GM23248 (cell line): Measurements from ENCODE around the gene SLC12A3. TPM values are rescaled to one million over a fixed set of nuclear protein-coding genes. Genes with fewer than 3 reads are reported as not detected.

Experiments used
- DNase-seq: peaks from one replicate; pipeline ENCODE4 v3.0.0-alpha.2; 2015
- H2AFZ ChIP-seq: fragments of 200-600 bp; sonication (generic); 2 replicates; pipeline ENCODE4 v1.6.1; 2016; ENCODE audit warnings: antibody characterized with exemption
- H3F3A ChIP-seq: fragments of 200-600 bp; sonication (generic); 2 replicates; pipeline ENCODE4 v1.6.1; 2016; ENCODE audit warnings: mild to moderate bottlenecking, antibody characterized with exemption, mixed run types; ENCODE audit not compliant: insufficient read depth
- H3K27ac ChIP-seq: fragments of 200-600 bp; sonication (generic); 2 replicates; pipeline ENCODE4 v1.5.1; 2016; ENCODE audit warnings: mild to moderate bottlenecking
- H3K27me3 ChIP-seq: fragments of 200-600 bp; sonication (generic); replicated peaks from 2 replicates; pipeline ENCODE4 v1.6.1; 2016; ENCODE audit warnings: mild to moderate bottlenecking; ENCODE audit not compliant: insufficient read depth
- H3K36me3 ChIP-seq: fragments of 200-600 bp; sonication (generic); 2 replicates; pipeline ENCODE4 v1.6.1; 2016; ENCODE audit warnings: low read depth, mild to moderate bottlenecking
- H3K4me1 ChIP-seq: fragments of 200-600 bp; sonication (generic); 2 replicates; pipeline ENCODE4 v1.6.1; 2016; ENCODE audit warnings: mild to moderate bottlenecking; ENCODE audit not compliant: insufficient read depth
- H3K4me2 ChIP-seq: fragments of 200-600 bp; sonication (generic); one replicate; pipeline ENCODE4 v1.6.1; 2016; ENCODE audit warnings: mild to moderate bottlenecking; ENCODE audit not compliant: unreplicated experiment
- H3K4me3 ChIP-seq: fragments of 200-600 bp; sonication (generic); 2 replicates; pipeline ENCODE4 v1.5.1; 2016; ENCODE audit warnings: mild to moderate bottlenecking
- H3K79me2 ChIP-seq: fragments of 200-600 bp; sonication (generic); 2 replicates; pipeline ENCODE4 v1.6.1; 2016; ENCODE audit warnings: mild to moderate bottlenecking; ENCODE audit not compliant: insufficient read depth
- H3K9ac ChIP-seq: fragments of 200-600 bp; sonication (generic); 2 replicates; pipeline ENCODE4 v1.6.1; 2016; ENCODE audit warnings: mild to moderate bottlenecking
- H3K9me2 ChIP-seq: fragments of 200-600 bp; sonication (generic); 2 replicates; pipeline ENCODE4 v1.6.1; 2016; ENCODE audit warnings: mixed run types, mild to moderate bottlenecking, moderate library complexity; ENCODE audit not compliant: insufficient read depth
- H3K9me3 ChIP-seq: fragments of 200-600 bp; sonication (generic); one replicate; pipeline ENCODE4 v1.6.1; 2017; ENCODE audit warnings: low read depth
- H4K20me1 ChIP-seq: fragments of 200-600 bp; sonication (generic); 2 replicates; pipeline ENCODE4 v1.6.0; 2016; ENCODE audit not compliant: insufficient read depth
- EZH2 ChIP-seq: fragments of 200-600 bp; sonication (generic); IDR thresholded peaks from 2 replicates; pipeline ENCODE4 v1.6.1; 2018; ENCODE audit warnings: antibody characterized with exemption, mild to moderate bottlenecking; ENCODE audit not compliant: insufficient read depth, poor library complexity, severe bottlenecking
- EZH2phosphoT487 ChIP-seq: fragments of 200-600 bp; sonication (generic); IDR thresholded peaks from 2 replicates; pipeline ENCODE4 v1.6.1; 2018; ENCODE audit warnings: antibody characterized with exemption, moderate library complexity, mild to moderate bottlenecking, low read depth; ENCODE audit not compliant: insufficient read depth
- WGBS, 2 experiments: methylation state at CpG; one replicate each; pipeline ENCODE4 v1.1.6; 2015 to 2017; ENCODE audit warnings: low lambda C conversion rate in 2 of 2, low coverage in 1 of 2; ENCODE audit errors: missing lambda C conversion rate in 2 of 2; 5-methylcytosine and 5-hydroxymethylcytosine counted together
- in situ Hi-C: fragments of 300-500 bp; cut with MboI; formaldehyde crosslinking; loops from 2 replicates; pipeline ENCODE4 v1.15.0; 2020
- polyA plus RNA-seq: library from polyadenylated mRNA; unstranded; fragments of >200 nt; fragmentation: Nextera tagmentation; extraction: Ambion mirVana; gene quantifications from 2 replicates; pipeline ENCODE4 v1.2.1, GENCODE V29; 2016
- total RNA-seq: library from RNA; depleted of rRNA; stranded (reverse); fragments of >200 nt; shearing (Covaris generic); gene quantifications from 2 replicates; pipeline ENCODE4 v1.2.3, GENCODE V29; 2014

Gene SLC12A3
- total and polyA plus RNA-seq, 2 experiments from 2014 or later, result not detected

GRCh38 chr16:56950051-56950450 lies 85.0 kb downstream of the SLC12A3 start:
- no peak overlapping the region for H3K27ac ChIP-seq

GRCh38 chr16:56950455-56950854 lies 85.4 kb downstream of the SLC12A3 start:
- H3K4me2 ChIP-seq, result no peak overlapping the region
- 76 to 77% methylated on average over 7 of the region's 7 CpGs for WGBS, 2 experiments
- H4K20me1 ChIP-seq, result no peaks in the 10 kb centered on the region
- DNase-seq, result no peak
- TF ChIP-seq EZH2phosphoT487 (no peak), EZH2 (no peak)
- H3K9ac ChIP-seq, result no peak overlapping the region
- no peaks in the 10 kb centered on the region for H3K4me1 ChIP-seq
- no peaks in the 10 kb centered on the region for H3K9me3 ChIP-seq
- H3K4me3 ChIP-seq, result no peak overlapping the region
- H3K27ac ChIP-seq, result no peak overlapping the region
- in situ Hi-C loops, result loop anchor here (10.0 kb wide), 2 partner anchors 64 to 86 kb away; partner anchors contain the start of gene SLC12A3
- H2AFZ ChIP-seq, result no peak overlapping the region
- H3F3A ChIP-seq, result peaks cover 46% of the 10 kb centered on the region
- no peaks in the 10 kb centered on the region for H3K9me2 ChIP-seq
- no peaks in the 10 kb centered on the region for H3K27me3 ChIP-seq
- peaks cover 7% of the 10 kb centered on the region for H3K36me3 ChIP-seq
- no peaks in the 10 kb centered on the region for H3K79me2 ChIP-seq

More at GRCh38 chr16:56950051-56950450, 85.0 kb downstream of the SLC12A3 start:
- H3K4me2 ChIP-seq, result no peak overlapping the region
- WGBS, 2 experiments, result 74 to 80% methylated on average over 4 of the region's 4 CpGs
- peaks cover 11% of the 10 kb centered on the region for H3K36me3 ChIP-seq
- no peaks in the 10 kb centered on the region for H3K9me2 ChIP-seq
- no peak for TF ChIP-seq EZH2phosphoT487
- TF ChIP-seq EZH2, result no peak
- H3K79me2 ChIP-seq, result no peaks in the 10 kb centered on the region
- no peak for DNase-seq
- no peaks in the 10 kb centered on the region for H3K4me1 ChIP-seq
- no peak overlapping the region for H3K4me3 ChIP-seq
- H3K9ac ChIP-seq, result no peak overlapping the region
- H3F3A ChIP-seq, result peaks cover 50% of the 10 kb centered on the region
- H3K9me3 ChIP-seq, result no peaks in the 10 kb centered on the region
- in situ Hi-C loops, result loop anchor here (10.0 kb wide), 2 partner anchors 65 to 85 kb away; partner anchors contain the start of gene SLC12A3
- H2AFZ ChIP-seq, result no peak overlapping the region
- H4K20me1 ChIP-seq, result no peaks in the 10 kb centered on the region
- H3K27me3 ChIP-seq, result no peaks in the 10 kb centered on the region

GRCh38 chr16:56950881-56951771 lies 86.1 kb downstream of the SLC12A3 start:
- Histone ChIP-seq H3K9me2 (no peaks in the 10 kb centered on the region), H3K79me2 (no peaks in the 10 kb centered on the region), H3K27ac (no peak overlapping the region), H3K9me3 (no peaks in the 10 kb centered on the region), H4K20me1 (no peaks in the 10 kb centered on the region), H3K4me3 (no peak overlapping the region), H3K36me3 (0 out of 2 replicates have a peak, but pooled peaks cover 3% of the 10 kb centered on the region), H2AFZ (no peak overlapping the region), H3K4me2 (no peak overlapping the region), H3K4me1 (no peaks in the 10 kb centered on the region), H3F3A (peaks cover 40% of the 10 kb centered on the region), H3K9ac (no peak overlapping the region), H3K27me3 (no peaks in the 10 kb centered on the region)
- WGBS, 2 experiments, result 57 to 62% methylated on average over 15 of the region's 15 CpGs
- DNase-seq, result peak; percentile 83
- TF ChIP-seq EZH2phosphoT487, result no peak
- no peak for TF ChIP-seq EZH2
- in situ Hi-C loops, result loop anchor here (10.0 kb wide), 2 partner anchors 64 to 86 kb away; partner anchors contain the start of gene SLC12A3

GRCh38 chr16:56953006-56953405 lies 88.0 kb downstream of the SLC12A3 start:
- in situ Hi-C loops, result loop anchor here (10.0 kb wide), 2 partner anchors 62 to 88 kb away; partner anchors contain the start of gene SLC12A3
- Histone ChIP-seq H3K4me3 (no peak overlapping the region), H3K9me2 (no peaks in the 10 kb centered on the region), H3K36me3 (no peaks in the 10 kb centered on the region), H3K27me3 (no peaks in the 10 kb centered on the region), H2AFZ (no peak overlapping the region), H4K20me1 (no peaks in the 10 kb centered on the region), H3F3A (peaks cover 21% of the 10 kb centered on the region), H3K4me2 (no peak overlapping the region), H3K79me2 (no peaks in the 10 kb centered on the region), H3K9ac (no peak overlapping the region), H3K27ac (no peak overlapping the region), H3K9me3 (no peaks in the 10 kb centered on the region), H3K4me1 (no peaks in the 10 kb centered on the region)
- TF ChIP-seq EZH2phosphoT487 (no peak), EZH2 (no peak)
- WGBS, 2 experiments, result 63 to 68% methylated on average over 6 of the region's 6 CpGs
- no peak for DNase-seq
